ENCODE results near the gene CTNNA2.

CTNNA2 gene

DNA sequence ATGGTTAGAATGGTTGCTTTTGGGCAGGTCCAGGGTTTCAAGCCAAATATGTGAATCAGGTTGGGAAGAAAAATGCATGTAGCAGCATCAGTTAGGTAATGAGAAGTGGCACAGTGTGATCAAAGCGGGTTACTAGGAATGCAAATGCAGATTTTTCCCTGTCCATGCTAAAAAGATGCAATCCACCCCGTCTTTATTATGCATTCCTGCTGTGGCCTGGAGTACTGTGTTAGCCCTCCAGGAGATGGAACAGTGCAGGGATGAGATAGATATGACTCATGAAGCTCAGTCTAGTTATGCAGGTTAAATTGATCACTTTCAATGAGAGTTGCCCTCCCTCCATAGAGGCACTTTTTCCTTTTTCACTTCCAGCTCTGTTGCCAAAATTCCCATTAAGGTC, 283.8 kb downstream of the CTNNA2 start:
- DNase-seq: no peak

DNA sequence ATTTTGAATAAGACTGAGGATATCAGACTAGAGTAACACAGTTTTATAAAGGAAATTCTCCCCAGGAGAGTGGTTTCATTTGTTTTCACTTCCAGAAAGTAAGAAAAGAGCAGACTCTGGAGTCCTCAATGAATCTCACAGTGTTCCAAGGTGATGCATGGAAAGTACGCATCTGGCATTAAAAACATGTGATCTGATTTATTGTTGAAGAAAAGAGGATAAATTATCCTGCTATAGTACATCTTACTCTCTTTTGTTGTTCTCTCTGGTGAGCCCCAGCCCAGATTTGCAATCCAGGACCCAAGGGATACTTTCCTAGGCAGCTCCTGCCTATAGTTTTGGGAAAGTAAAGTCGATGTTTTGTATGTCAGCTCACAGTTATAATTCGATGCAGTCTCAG, 285.9 kb downstream of the CTNNA2 start:
- no peak for DNase-seq

DNA sequence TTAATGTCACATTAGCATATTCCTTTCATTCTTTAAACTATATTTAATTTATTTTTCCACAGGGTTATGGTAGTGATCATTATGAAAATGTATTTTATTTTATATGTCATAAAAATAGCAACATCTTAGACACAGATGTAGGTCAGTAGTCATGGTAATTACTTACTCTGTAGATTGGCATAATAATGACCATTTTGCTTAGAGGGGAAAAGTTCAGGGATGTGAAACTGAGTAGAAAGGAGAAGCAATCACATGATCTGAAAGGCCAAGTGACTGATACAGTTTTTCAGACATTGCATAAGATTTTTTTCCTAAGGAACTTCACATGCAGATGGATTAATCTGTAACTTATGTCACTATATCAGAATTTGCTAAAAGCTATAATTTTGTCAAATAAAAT, 286.9 kb downstream of the CTNNA2 start:
- no peak for DNase-seq

DNA sequence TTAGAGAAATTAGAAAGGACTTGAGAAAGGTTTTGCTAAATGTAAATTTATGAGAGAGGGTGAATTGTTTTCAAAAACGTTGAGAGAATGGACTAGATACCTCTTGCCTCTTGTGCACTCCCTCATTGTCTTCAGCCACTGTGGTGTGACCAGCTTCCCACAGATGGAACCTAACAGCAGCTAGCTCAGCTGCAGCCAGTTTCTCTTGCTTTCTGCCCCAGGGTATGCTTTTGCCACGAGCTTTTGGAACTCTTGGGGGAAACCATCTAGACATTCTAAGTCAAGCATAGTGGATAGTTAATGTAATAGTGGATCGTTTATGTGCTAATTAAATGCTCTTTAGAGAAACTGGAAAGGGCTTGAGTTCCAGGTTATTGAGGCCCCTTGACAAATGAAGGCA, 288.2 kb downstream of the CTNNA2 start:
- no peak for DNase-seq

- no peak for DNase-seq
Observed at GRCh38 chr2:79817288-79817687, 304.4 kb downstream of the CTNNA2 start.

DNA sequence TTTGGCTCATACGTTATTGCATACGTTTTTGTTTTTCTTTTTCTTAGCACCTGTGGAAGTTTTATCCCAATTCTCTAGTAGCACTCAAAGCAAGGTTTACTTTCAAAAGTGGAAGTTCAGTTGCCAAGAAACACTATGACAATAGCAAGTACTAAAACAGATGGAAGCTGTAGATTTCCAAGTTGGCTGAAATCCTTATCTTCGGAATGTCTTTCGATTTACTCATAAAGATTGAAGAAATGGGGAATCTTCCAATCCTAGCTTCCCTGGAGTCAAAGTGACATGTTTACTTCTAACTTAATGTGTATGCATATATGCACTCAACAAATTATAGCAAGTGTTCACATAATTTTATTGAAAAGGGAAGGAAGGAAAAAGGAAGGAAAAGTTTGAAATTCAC, 307.4 kb downstream of the CTNNA2 start:
- no peak for DNase-seq

DNA sequence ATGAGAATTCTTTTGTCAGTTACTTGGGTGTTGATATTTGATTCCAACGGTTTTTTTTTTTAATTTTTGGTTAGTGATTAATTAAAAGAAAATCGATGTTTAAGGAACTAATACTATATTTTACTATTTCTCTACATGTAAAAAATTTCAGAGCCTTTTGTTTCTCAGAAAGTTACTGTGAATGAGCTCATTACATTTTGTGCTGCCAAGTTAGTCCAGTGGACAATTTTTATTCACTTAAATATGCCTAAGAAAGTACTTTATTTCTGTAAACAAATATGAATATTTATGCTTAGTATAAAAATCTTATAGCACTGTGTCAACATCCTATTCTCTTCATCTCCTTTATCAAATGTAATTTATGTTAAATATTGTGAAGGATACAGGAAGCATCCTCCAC, 309.3 kb downstream of the CTNNA2 start:
- DNase-seq: no peak

- DNase-seq: no peak
Observed at GRCh38 chr2:79824086-79824786, 311.4 kb downstream of the CTNNA2 start.

- no peak for DNase-seq
Observed at GRCh38 chr2:79827881-79828280, 315.0 kb downstream of the CTNNA2 start.

GRCh38 chr2:79830501-79830900, 317.6 kb downstream of the CTNNA2 start:
- DNase-seq: no peak

DNA sequence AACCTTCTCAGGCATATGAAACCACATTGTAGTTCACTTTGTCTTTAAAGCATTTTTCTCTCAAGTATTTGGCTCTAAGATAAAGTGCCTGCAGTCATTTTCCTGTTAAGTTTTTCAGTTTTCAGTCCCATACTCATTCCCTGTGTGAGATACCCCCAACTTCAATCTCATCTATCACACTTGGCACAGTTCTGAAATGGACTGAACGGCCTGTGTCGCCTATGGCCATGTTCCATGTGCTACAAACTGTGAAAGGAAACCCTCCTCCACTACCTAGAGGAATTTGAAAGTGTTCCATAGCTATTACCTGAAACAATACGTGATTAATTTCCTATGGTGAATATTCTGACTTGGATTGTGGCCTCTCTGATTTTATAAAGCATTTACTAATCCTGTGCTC, 319.1 kb downstream of the CTNNA2 start:
- DNase-seq: no peak

- DNase-seq: no peak
Observed at GRCh38 chr2:79832511-79833234, 319.8 kb downstream of the CTNNA2 start.

DNA sequence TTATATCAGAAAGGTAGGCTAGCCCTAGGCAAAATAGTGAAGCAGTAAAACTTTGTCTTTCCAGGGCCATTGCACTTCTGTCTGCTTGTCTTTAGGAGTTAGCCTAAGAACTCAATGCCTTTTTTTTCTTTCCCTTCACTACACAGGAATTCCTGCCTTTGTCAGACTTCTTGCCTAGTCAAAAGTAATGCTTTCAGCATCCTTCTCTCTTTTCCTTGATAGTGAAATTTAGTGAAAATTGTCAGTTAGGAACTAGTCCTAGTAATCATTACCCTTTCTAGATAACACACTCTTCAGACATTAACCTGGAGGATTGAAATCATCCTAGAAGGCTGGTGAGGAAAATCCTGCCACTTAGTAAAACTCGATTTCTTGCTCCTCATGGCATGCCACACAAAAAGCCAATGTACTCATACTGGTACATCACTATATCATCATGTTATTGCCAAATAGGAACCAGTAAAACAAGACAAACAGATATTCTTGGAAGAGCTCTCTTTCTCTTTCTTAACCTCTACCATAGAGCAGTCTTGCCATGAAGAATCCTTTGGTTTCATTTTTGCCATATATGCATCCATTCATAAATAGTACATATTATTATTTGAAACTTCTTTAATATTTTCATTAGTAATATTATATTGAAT, 320.5 kb downstream of the CTNNA2 start:
- DNase-seq: no peak

GRCh38 chr2:79835911-79836310, 323.1 kb downstream of the CTNNA2 start:
- DNase-seq: no peak

GRCh38 chr2:79844011-79844410, 331.2 kb downstream of the CTNNA2 start:
- DNase-seq: no peak

DNA sequence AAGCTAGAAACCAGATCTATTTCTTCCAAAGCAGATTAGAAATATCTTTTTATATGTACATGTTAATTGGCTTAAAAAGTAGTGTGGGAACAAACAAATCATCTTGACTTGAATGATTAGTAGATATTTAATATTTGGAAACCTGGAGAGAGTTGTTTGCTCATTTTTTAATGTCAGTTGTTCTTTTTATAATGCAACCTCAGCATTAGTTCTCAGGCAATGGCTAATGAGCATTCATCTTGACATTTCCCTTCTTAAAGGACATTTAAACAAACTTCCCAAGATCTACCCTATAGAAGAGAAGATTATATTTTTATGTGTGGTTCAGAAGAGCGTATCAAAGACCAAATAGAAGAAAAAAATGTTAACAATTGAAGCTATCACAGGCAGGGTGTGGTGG, 334.0 kb downstream of the CTNNA2 start:
- DNase-seq: no peak

DNA sequence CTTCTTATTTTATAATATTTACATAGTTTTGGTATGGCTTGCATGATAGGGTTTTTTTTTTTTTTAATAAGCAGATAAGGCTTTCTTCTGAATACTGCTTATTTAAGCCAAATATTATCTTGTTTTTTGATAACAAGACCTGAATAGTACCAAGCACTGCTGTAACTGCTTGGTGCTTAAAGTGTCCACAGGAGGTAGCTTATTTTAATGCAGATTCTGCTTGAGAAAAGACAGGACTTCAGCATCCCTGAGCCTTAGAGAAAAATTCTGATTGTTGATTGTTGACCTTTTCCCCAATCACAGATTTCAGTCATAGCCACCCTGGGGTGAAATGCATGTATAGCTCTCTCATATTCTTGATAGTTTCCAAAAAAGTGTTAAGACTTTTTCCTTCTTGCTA, 336.4 kb downstream of the CTNNA2 start:
- no peak for DNase-seq

DNA sequence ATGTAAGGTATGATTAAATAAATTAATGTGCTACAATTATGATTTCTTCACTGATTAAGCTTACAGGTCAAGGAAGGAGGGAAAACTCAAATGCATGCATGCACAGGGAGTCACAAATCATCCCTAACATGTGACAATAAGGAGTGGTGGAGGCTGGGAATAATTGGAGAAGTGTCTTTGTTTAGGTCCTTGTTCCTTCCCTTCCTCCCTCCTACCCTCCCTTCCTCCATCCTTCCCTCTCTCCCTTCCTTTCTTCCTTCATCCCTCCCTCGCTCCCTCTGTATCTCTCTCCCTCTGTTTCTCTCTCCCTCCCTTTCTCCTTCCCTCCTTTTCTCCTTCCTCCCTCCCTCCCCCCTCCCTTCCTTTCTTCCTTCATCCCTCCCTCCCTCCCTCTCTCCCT, 337.1 kb downstream of the CTNNA2 start:
- no peak for DNase-seq

GRCh38 chr2:79850912-79851311, 338.1 kb downstream of the CTNNA2 start:
- DNase-seq: no peak

- DNase-seq: no peak
Observed at GRCh38 chr2:79855264-79856006, 342.6 kb downstream of the CTNNA2 start.

DNA sequence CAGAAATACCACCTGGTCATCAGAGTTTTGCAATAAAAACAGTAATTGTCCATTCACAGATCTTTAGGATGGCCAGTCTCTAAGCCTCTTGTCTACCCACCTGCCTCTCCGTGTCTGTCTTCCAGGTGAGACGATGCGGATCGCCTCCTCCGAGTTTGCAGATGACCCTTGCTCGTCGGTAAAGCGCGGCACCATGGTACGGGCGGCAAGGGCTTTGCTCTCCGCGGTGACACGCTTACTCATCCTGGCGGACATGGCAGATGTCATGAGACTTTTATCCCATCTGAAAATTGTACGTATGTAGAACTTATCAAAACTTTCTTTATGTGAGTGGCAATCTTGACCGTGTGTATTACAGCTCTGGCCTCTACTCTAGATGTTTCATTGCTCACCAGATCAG, 345.0 kb downstream of the CTNNA2 start:
- DNase-seq: no peak

DNA sequence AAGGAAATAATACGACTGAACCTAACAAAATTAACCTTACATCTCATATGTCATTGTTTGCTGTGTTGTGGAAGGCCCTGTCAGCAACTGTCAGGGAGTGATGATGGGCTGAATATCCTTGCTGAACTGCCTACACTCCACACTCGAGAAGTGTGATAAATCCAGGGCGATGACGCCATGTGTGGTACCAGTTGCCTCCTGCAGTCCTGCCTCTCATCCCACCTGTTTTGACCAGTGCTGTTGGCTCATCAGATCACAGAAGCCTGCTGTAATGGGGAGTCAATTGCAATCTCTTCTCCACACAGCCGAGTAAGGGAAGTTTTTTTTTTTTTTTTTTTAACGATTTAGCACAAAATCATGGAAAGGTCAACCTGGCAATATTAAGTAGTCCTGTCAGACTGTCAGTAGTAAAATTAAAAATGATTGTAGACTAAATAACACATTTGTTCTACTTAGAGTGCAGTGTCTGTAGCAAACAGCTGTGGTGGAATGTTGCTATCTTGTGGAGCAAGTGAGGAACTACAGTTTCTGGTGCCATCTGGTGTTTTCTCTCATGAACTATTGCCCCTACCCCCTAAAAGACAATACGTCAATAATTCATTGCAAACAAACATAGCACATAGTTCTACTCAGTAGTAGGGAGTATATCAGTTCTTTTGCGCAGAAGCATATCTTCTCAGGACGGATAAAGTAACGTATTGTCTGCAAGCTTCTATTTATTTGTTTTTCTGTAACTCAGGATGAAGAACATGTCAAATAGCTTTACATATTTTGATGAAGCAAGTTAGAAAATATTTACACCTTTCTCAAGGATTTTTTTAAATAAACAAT, 347.6 kb downstream of the CTNNA2 start:
- no peak for DNase-seq

- no peak for DNase-seq
Observed at GRCh38 chr2:79861059-79861374, 348.2 kb downstream of the CTNNA2 start.

Data from activated CD8-positive, alpha-beta memory T cell treated with anti-CD3 and anti-CD28 coated beads, Interleukin-2, amount 50 U/mL, for 4 hours (primary cell).